ENCODE data around the gene ADO. TPM values are rescaled to one million over a fixed set of nuclear protein-coding genes. Genes with fewer than 3 reads are reported as not detected.
"Not testable (repeated sequence)": the region's sequence is repeated elsewhere in the genome, so short reads cannot be mapped to it uniquely, and the experiment has no call there.

The ADO gene
- 10 to 100 TPM; 36.3 to 46.5 (median 40.8) TPM for polyA plus RNA-seq (ENCODE audit: insufficient read length in 4 of 4)

- peak in 3 of 4 donors; percentile 85 to 93 (median 86) for DNase-seq (ENCODE audit: low read depth in 4 of 4, low spot score in 3 of 4)
Observed at GRCh38 chr10:62804356-62805230, at the start of gene ADO. Gene ADO, plus strand, starts transcription at chr10:62804720. Its CDS starts 340 bp downstream, at chr10:62805060.

DNA sequence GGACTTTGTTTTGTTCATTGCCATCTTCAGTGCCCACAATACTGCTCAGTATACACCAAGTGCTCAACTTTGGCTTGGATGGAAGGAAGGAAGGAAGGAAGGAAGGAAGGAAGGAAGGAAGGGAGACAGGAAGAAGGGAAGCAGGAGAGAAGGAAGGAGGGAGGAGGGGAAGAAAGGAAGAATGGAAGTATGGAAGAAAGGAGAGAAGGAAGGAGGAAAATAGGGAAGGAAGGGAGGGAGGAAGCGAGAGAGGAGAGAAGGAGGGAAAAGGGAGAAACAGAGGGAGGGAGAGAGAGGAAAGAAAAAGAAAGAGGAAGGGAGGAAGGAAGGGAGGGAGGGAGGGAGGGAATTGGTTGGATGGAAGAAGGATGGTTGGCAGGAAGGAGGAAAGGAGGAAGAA lies 49.6 kb upstream of the ADO start:
- no peak for DNase-seq (ENCODE audit: low read depth in 4 of 4, low spot score in 3 of 4)

DNA sequence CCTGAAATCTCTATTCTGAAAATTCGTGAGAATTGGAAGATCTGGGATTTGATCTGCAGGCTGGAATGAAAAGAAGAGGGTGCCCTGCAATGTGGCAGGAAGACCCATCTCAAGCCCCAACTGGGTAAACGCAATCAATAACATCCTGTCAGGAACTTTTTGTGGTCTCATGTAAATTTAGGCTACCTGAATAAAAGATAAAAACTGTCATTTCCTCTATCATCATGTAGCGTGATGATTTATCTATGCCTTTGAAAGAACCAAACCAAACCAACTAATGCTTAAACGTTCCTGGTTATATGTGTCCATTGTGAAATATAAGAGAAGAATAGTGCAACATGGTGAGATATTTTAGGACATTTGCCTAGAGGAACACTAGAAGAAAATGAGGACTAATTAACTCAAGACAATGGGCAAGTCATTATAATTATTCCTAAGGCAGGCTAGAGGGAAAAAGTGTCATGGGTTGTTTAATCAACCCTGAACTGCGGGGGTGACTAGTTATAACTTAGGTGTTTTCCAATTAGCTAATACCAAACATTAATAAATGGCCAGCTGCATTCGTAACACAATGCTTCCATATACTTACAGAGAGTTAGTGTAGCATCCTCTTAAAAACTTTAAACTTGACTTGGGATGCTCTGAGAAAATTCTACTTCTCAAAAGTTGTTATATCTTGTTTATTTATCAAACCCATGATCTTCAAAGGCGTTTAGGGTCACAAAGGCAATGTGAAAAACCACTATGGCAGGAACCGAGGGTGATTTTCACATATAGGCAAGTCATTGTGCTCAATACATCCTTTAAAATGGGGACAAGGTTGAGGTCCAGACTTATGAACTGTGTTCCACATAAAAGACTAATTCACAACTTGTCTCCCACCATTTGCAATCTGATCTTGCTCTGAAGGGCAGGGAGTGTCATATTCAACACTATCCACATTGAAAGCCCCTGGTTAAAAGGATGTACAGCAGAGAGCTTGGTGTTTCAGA lies 48.6 kb upstream of the ADO start:
- DNase-seq (ENCODE audit: low read depth in 4 of 4, low spot score in 3 of 4), result no peak

DNA sequence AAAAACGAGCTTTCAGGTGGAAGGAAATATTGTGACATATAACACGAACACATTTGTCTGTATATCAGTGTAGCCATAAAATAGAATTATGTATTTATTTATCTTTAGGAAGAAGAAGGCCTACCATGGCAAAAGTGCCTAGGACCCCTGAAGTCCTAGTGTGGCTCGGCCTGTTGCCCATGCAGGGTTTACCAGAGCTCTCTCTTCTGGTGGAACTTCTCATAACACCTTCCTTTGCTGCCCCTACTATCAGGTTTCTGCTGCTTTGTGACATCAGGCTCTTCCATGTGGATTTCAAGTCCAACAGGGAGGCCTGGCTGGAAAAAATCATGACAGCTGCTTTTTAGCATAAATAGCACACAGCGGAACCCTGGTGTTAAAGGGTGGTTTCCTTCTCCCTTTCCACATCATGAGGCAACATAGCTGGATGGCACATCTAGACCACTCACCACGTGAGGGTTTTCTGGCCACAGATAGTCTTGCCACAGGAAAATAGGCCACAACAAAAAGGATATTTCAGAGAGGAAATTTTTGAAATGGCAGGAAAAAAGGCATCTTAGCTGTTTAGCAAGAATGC lies 44.8 kb upstream of the ADO start:
- no peak for DNase-seq (ENCODE audit: low read depth in 4 of 4, low spot score in 3 of 4)

- DNase-seq (ENCODE audit: low read depth in 4 of 4, low spot score in 3 of 4), result no peak
Observed at GRCh38 chr10:62760401-62760800, 44.1 kb upstream of the ADO start.

- no peak for DNase-seq (ENCODE audit: low read depth in 4 of 4, low spot score in 3 of 4)
Observed at GRCh38 chr10:62761115-62761514, 43.4 kb upstream of the ADO start.

DNA sequence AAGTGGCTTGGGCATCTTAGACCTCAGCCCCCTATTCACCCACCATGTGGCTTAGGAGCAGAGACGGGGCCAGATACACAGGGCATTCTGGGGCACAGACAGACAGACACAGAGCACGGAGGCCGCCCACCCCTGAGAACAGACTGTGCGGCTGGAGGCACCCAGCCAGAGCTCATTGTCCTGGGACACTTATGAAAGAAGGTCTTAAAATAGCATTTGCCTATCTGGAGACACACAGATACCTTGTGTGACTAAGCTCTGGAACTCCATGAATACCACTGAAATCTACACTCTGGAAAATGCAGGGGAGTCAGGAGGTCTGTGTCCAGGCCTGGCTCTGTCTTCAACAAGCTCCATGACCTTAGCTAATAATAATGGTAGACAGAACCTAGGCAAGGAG lies 41.4 kb upstream of the ADO start:
- no peak for DNase-seq (ENCODE audit: low read depth in 4 of 4, low spot score in 3 of 4)

GRCh38 chr10:62764011-62764410 lies 40.5 kb upstream of the ADO start:
- no peak for DNase-seq (ENCODE audit: low read depth in 4 of 4, low spot score in 3 of 4)

DNA sequence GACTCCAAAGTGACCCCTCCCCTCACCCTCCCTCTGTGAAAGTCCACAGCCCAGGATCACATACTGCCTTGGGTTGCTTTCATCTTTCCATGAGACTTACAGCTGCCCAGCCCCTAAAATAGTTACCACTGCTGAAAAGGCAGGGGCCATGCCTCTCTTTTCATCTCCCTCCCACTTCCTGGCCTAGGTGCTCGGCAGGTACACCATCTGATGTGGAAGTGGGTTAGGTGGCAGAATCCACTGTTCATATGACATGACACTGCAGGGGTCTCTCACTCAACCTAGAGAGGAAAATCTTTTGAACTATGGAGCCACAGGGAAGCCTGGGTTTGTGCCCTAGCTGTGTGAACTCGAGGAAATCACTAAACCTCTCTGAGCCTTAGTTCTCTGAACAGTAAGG lies 38.8 kb upstream of the ADO start:
- no peak for DNase-seq (ENCODE audit: low read depth in 4 of 4, low spot score in 3 of 4)

DNA sequence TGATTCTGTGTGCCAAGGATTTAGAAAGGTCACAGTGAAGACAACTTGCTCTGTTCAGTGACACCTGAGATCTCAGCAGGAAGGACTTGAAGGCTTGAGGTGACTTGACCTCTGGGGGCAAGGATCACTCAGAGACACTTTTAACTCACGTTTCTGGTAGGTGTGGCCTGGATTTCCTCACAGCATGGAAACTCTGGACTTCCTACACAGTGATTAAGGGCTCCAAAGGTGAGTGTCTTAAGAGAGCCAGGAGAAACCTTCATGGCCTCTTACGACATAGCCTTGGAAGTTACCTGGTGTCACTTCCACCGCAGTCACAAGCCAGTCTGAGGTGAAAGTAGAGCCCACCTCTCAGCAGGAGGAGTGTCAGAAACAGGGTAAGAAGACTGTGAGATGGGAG lies 38.1 kb upstream of the ADO start:
- no peak for DNase-seq (ENCODE audit: low read depth in 4 of 4, low spot score in 3 of 4)

DNA sequence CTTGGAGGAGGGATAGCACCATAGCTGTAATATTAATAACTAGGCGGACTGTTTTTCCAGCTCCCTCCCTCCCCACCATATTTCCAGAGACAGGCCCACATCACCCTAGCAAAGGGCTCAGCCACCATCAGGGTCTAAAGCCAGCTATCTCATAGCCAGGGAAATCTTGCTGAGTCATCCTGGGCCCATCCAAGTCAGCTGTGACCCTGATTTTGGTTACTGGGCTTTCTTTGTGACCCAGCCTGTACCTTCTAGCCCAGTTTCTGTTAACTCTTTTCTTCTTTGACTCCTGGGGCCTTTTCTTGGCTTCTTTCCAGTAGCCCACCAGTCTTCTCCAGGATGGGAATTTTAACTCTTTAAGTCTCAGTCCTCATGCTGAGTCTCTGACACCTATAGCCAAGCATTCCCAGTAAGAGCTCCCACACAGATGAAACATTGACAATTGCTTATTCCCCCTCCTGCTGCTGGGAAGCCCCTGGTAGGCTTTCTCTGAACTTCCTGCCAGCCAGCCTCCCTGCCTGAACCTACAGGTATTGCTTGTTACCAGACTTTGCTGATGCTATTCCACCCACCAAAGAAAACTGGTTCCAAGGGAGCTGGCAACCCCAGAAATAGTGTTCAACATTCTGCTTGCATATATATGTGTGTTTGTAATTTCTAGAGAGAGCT lies 34.8 kb upstream of the ADO start:
- no peak for DNase-seq (ENCODE audit: low read depth in 4 of 4, low spot score in 3 of 4)

DNA sequence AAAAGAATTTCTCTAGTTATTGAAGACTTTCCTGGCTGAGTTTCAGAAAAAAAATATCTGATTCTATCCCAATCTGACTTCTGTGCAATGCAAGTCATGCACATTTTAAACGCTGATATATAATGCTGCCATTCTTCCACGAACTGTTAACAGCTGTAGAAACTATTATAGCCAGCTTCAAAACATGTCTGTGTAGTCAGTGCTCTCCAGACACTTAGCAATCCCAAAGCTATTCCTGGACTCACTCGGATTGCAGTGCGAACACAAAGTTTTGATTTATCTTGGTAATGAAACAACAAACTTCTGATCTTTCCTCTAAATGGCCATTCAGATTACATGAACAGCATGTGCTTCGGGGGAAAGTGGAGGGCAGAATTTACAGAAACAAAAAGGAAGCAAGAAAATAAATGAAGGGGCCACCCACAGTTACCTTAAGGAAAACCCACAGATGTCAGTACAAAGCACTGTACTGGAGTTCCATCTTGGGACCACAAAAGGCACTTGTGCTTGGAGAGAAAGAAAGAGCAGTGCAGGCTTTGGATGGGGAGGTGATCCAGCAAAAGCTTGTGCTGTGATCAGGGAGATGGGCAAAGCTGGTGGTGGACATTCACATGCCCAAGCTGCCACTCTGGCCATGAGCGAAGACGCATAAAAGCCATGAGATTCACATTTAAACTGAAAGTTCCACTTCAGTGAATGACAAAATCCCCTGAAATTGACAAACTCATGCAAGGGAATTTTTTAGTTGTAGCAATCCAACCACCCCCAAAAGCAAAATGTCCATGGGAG lies 32.1 kb upstream of the ADO start:
- DNase-seq (ENCODE audit: low read depth in 4 of 4, low spot score in 3 of 4), result peak in 2 of 4 donors; percentile 15 to 20

- DNase-seq (ENCODE audit: low read depth in 4 of 4, low spot score in 3 of 4), result no peak
Observed at GRCh38 chr10:62778125-62778524, 26.4 kb upstream of the ADO start.

- DNase-seq (ENCODE audit: low read depth in 4 of 4, low spot score in 3 of 4), result no peak
Observed at GRCh38 chr10:62779487-62780248, 24.9 kb upstream of the ADO start.

DNA sequence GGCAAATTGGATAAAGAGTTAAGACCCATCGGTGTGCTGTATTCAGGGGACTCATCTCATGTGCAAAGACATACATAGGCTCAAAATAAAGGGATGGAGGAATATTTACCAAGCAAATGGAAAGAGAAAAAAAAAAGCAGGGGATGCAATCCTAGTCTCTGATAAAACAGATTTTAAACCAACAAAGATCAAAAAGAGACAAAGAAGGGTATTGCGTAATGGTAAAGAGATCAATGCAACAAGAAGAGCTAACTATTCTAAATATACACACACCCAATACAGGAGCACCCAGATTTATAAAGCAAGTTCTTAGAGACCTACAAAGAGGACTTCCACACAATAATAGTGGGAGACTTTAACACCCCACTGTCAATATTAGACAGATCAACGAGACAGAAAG lies 20.0 kb upstream of the ADO start:
- not testable (repeated sequence) for DNase-seq (ENCODE audit: low read depth in 4 of 4, low spot score in 3 of 4)

- not testable (repeated sequence) for DNase-seq (ENCODE audit: low read depth in 4 of 4, low spot score in 3 of 4)
Observed at GRCh38 chr10:62788285-62788684, 16.2 kb upstream of the ADO start.

GRCh38 chr10:62788861-62789467 lies 15.6 kb upstream of the ADO start:
- no peak for DNase-seq (ENCODE audit: low read depth in 4 of 4, low spot score in 3 of 4)

GRCh38 chr10:62790019-62790555 lies 14.4 kb upstream of the ADO start:
- DNase-seq (ENCODE audit: low read depth in 4 of 4, low spot score in 3 of 4), result no peak
